ENCODE measurements around the gene ARPC1A.

Gene ARPC1A

DNA sequence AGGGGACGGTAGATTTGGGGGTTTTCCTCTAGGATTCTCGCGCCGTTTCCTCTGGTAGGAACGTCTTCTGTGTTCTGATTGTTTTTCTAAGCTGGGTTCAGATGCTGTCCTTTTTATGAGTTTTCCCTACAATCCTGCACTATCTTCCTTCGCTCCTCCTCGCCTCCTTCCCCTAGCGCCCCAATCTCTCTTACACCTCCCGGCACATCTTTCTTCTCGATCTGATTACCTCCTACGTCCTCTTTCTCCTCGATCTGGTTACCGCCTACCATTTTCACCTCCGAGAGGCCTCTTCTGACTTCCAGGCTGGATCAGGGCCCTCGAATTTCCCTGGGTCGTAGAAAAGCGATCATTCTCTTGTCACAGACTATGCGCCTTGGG is 83.5 kb downstream of the ARPC1A start:
- TF ChIP-seq POLR2AphosphoS5 (IDR thresholded peaks at IDR 0.05; ENCODE audit: low read depth, low read length) (no peak), SIN3A (IDR thresholded peaks at IDR 0.05; ENCODE audit: borderline replicate concordance, insufficient read depth, low read length) (0 out of 2 replicates have a peak, but pooled peaks have one; percentile 35), REST (IDR thresholded peaks at IDR 0.05; ENCODE audit: insufficient read depth in 1 of 2, low read depth in 2 of 2, low read length in 2 of 2) (no peak), FOXP2 (optimal IDR thresholded peaks at IDR 0.05; ENCODE audit: borderline replicate concordance, extremely low read depth, extremely low read length, insufficient read depth) (no peak), TAF1 (IDR thresholded peaks at IDR 0.05; ENCODE audit: borderline replicate concordance, insufficient read depth, low read length) (no peak)

GRCh38 chr7:99409806-99410205 is 84.1 kb downstream of the ARPC1A start:
- no peak for TF ChIP-seq REST (IDR thresholded peaks at IDR 0.05; ENCODE audit: insufficient read depth in 1 of 2, low read depth in 2 of 2, low read length in 2 of 2)
- TF ChIP-seq FOXP2 (optimal IDR thresholded peaks at IDR 0.05; ENCODE audit: borderline replicate concordance, extremely low read depth, extremely low read length, insufficient read depth): no peak
- TF ChIP-seq TAF1 (IDR thresholded peaks at IDR 0.05; ENCODE audit: borderline replicate concordance, insufficient read depth, low read length): no peak
- no peak for TF ChIP-seq SIN3A (IDR thresholded peaks at IDR 0.05; ENCODE audit: borderline replicate concordance, insufficient read depth, low read length)
- no peak for TF ChIP-seq POLR2AphosphoS5 (IDR thresholded peaks at IDR 0.05; ENCODE audit: low read depth, low read length)

- TF ChIP-seq SIN3A (IDR thresholded peaks at IDR 0.05; ENCODE audit: borderline replicate concordance, insufficient read depth, low read length) (no peak), POLR2AphosphoS5 (IDR thresholded peaks at IDR 0.05; ENCODE audit: low read depth, low read length) (no peak), FOXP2 (optimal IDR thresholded peaks at IDR 0.05; ENCODE audit: borderline replicate concordance, extremely low read depth, extremely low read length, insufficient read depth) (no peak), REST (IDR thresholded peaks at IDR 0.05; ENCODE audit: insufficient read depth in 1 of 2, low read depth in 2 of 2, low read length in 2 of 2) (no peak), TAF1 (IDR thresholded peaks at IDR 0.05; ENCODE audit: borderline replicate concordance, insufficient read depth, low read length) (no peak)
These were observed 84.9 kb downstream of the ARPC1A start for GRCh38 chr7:99410635-99411034.
